Retinal pigment epithelial cell (primary cell): ENCODE measurements around the gene ALKBH2.

Source experiments
- DNase-seq: peaks from one replicate; pipeline ENCODE4 v3.0.0-alpha.2; 2010; ENCODE audit warnings: low read depth
- H3K4me3 ChIP-seq: 2 replicates; pipeline ENCODE4 v1.5.1; 2011; ENCODE audit warnings: mild to moderate bottlenecking, low read length, control low read depth, moderate library complexity
- TF ChIP-seq, protein P1 (sequence below): conservative IDR thresholded peaks from 2 replicates; pipeline ENCODE4 v1.5.1; 2011; ENCODE audit warnings: low read depth, low read length, control low read depth, inconsistent platforms

Gene ALKBH2

DNA sequence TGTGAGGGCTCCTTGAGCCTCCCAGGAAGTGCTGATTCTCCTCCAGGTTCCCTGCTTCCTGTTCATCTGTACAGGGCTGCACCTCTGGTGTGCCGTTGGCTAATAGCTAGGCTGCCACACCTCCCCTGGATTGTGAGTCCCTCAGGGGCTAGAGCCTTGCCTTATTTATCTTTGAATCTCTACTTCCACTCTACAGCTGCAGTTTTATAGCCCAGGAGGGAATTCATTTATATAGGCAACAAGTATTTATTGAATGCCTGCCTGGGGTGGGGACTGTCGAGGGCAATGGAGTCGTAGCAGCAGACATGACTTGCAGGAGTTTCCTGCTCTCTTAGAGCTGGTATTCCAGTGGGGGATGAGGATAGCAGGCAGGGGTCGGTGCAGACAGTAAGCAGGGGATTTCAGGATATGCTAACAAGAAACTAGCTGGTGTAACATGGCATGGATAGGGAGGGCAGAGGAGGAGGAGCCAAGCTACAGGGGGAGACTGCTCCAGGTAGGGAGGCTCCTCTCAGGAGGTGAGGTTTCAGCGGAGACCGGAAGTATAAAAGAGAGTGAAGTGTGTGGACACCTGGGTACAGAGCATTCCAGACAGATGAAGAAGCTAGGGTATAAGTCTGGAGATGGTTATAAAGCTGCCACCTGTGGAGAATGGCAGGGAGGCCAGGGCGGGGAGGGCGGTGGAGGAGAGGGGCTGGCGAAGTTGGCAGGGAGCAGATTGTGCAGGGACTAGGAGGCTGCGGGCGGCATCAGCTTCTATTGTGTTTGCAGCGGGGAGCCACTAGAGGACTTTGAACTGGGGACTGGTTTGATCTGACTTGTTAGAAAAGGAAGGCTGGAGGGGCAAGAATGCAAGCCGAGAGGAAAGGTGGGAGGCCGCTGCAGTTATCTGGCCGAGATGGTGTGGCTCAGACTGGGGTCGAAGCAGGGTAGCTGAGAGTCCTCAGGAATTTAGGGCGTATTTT lies 23.7 kb downstream of the ALKBH2 start:
- TF ChIP-seq, protein P1, sequence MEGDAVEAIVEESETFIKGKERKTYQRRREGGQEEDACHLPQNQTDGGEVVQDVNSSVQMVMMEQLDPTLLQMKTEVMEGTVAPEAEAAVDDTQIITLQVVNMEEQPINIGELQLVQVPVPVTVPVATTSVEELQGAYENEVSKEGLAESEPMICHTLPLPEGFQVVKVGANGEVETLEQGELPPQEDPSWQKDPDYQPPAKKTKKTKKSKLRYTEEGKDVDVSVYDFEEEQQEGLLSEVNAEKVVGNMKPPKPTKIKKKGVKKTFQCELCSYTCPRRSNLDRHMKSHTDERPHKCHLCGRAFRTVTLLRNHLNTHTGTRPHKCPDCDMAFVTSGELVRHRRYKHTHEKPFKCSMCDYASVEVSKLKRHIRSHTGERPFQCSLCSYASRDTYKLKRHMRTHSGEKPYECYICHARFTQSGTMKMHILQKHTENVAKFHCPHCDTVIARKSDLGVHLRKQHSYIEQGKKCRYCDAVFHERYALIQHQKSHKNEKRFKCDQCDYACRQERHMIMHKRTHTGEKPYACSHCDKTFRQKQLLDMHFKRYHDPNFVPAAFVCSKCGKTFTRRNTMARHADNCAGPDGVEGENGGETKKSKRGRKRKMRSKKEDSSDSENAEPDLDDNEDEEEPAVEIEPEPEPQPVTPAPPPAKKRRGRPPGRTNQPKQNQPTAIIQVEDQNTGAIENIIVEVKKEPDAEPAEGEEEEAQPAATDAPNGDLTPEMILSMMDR, result no peak
- DNase-seq, result no peak
- no peak overlapping the region for H3K4me3 ChIP-seq

DNA sequence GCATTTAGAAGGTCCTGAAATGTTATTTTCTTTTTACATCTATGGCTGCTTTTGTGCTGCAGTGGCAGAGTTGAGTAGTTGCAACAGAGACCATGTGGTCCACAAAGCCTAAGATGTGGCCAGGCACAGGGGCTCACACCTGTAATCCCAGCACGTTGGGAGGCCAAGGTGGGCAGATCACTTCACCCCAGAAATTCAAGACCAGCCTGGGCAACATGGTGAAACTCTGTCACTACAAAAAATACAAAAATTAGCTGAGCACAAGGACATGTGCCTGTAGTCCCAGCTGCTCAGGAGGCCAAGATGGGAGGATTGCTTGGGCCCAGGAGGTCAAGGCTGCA lies 27.4 kb downstream of the ALKBH2 start:
- TF ChIP-seq, protein P1, result no peak
- no peak overlapping the region for H3K4me3 ChIP-seq
- no peak for DNase-seq

DNA sequence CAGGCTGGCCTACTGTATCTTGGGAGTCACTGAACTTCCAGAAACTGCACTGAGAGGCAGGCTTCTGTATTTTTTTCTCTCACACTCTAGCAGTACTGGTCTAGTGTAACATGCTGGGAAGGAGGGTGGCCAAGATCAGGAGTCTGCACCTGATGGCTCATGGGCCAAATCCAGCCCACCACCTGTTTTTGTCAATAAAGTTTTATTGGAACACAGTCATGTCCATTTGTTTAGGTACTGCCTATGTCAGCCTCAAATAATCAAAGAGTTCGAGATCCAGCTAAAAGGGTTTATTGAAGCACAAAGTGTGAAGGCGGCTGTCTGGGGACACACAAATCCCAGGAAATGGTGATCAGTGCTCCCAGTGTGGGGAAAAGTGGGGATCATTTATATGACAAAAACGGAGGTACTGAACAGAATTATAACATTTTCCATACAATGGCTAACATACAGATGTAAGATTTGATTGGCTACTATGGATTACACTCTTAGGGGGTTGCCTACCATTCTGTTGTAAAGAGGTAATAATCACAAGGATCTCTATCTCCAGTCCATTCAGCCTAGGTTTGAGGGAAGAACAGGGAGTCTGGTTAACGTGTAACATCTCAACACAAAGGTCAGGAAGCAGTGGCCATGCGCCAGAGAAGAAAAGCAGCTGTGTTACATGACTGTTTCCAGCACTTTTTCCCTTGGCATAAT lies 28.0 kb downstream of the ALKBH2 start:
- no peak overlapping the region for H3K4me3 ChIP-seq
- TF ChIP-seq, protein P1, result no peak
- no peak for DNase-seq

DNA sequence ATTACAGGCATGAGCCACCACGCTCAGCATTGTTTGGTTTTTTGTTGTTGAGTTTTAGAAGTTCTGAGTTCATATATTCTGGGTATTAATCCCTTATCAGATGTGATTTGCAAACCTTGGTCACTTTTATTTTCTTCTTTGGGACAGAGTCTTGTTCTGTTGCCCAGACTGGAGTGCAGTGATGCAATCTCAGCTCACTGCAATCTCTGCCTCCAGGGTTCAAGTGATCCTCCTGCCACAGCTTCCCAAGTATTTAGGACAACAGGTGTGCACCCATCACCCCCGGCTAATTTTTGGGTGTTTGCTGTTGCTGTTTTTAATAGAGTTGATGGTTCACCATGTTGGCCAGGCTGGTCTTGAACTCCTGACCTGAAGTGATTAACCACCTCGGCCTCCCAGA lies 29.1 kb downstream of the ALKBH2 start:
- DNase-seq, result no peak
- TF ChIP-seq, protein P1, result no peak
- H3K4me3 ChIP-seq, result no peak overlapping the region

DNA sequence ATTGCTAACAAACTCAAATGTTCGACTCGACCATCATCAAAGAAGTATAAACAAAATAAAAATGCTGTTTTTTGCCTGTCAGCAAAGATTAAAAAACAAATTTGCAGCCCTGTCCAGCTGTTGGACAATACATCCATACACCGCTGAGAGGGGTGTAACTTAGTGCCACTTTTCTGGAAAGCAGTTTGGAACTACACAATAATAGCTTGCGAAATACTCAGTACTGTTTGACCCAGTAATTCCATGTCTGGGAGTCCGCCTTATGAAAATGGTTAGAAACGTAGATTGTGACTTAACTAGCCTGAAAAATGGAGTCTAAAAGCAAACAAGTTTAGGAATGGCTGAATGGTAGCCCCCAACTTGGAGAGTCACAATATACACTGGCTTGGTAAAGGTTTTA lies 34.5 kb downstream of the ALKBH2 start:
- no peak overlapping the region for H3K4me3 ChIP-seq
- TF ChIP-seq, protein P1, result no peak
- no peak for DNase-seq

DNA sequence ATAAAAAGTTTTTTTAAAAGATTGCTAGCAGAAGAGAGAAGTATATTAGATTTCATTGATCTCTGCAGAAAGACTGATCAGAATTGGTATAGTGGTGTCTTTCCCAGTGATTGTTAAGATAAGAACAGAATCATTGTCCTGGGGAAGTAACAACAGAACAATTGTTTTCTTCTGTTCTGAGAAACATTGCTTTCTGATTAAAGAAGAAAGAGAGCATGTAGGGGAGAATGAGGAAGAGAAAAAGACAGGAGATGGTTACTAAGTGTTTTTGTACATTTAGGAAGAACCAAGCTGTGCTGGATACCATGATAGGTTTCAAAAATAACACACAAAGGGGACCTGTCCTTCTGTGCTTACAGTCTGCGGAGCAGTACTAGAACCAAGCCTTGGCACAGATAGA lies 35.9 kb downstream of the ALKBH2 start:
- TF ChIP-seq, protein P1, result no peak

More for the DNA sequence above, 35.9 kb downstream of the ALKBH2 start:
- DNase-seq, result no peak
- no peak overlapping the region for H3K4me3 ChIP-seq
